ENCODE measurements around the gene PKP1. TPM values are rescaled to one million over a fixed set of nuclear protein-coding genes. Genes with fewer than 3 reads are reported as not detected.
"Not testable (repeated sequence)": the region's sequence is repeated elsewhere in the genome, so short reads cannot be mapped to it uniquely, and the experiment has no call there.

Gene PKP1, protein sequence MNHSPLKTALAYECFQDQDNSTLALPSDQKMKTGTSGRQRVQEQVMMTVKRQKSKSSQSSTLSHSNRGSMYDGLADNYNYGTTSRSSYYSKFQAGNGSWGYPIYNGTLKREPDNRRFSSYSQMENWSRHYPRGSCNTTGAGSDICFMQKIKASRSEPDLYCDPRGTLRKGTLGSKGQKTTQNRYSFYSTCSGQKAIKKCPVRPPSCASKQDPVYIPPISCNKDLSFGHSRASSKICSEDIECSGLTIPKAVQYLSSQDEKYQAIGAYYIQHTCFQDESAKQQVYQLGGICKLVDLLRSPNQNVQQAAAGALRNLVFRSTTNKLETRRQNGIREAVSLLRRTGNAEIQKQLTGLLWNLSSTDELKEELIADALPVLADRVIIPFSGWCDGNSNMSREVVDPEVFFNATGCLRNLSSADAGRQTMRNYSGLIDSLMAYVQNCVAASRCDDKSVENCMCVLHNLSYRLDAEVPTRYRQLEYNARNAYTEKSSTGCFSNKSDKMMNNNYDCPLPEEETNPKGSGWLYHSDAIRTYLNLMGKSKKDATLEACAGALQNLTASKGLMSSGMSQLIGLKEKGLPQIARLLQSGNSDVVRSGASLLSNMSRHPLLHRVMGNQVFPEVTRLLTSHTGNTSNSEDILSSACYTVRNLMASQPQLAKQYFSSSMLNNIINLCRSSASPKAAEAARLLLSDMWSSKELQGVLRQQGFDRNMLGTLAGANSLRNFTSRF
- 1 to 10 TPM in 1 of 2 donors, under 1 TPM in 1; 0.77 to 1.0 TPM for total RNA-seq
- long read RNA-seq = 0 reads

DNA sequence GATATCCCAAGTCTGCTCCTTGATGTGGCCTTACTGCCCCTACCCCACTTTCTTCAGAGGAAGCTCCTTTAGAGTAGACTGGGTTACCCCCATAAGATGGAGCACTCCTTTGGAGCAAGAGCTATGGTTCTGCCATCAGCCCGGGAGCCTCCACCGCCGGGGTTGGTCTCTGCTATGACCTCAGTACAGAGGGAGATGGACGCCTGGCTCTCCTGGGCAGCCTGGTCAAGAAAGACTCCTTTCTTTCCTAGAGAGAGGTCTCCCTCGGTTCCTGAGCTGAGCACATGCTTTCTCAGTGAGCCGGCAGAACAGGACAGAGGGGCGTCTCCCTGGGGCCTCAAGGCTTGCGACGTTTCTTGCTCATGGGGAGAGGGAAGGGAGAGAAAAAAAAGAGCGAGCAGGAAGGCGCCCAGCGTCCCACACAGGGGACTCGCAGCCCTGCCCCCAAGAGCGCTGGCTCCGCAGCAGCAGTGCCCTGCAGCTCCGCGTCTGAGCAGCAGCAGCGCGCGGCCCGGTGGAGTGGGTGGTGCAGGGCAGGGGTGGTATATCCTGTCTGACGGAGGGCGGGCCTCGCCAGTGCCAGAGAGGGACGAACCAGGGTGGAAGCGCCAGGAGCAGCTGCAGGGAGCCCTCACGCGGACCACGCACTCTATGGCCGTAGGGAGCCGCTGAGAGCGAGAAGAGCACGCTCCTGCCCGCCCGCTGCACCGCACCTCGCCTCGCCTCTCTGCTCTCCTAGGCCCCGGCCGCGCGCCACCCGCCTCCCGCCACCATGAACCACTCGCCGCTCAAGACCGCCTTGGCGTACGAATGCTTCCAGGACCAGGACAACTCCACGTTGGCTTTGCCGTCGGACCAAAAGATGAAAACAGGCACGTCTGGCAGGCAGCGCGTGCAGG lies at the start of gene PKP1:
PKP1 (plus strand) TSS at position 576 of the 899 bp plus-strand sequence; CDS start at position 773, 197 bp downstream.
- intact Hi-C loops (cut with DNase I) = no loop called here
- peak; percentile 79 to 87 for ATAC-seq
- DNase-seq = peak; percentile 35

DNA sequence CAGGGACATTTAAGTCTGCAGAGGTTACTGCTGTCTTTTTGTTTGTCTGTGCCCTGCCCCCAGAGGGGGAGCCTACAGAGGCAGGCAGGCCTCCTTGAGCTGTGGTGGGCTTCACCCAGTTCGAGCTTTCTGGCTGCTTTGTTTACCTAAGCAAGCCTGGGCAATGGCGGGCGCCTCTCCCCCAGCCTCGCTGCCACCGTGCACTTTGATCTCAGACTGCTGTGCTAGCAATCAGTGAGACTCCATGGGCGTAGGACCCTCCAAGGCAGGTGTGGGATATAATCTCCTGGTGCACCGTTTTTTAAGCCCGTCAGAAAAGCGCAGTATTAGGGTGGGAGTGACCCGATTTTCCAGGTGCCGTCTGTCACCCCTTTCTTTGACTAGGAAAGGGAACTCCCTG lies 43.7 kb upstream of the PKP1 start:
- ATAC-seq; DNase-seq; intact Hi-C loops (cut with DNase I): not testable (repeated sequence)

DNA sequence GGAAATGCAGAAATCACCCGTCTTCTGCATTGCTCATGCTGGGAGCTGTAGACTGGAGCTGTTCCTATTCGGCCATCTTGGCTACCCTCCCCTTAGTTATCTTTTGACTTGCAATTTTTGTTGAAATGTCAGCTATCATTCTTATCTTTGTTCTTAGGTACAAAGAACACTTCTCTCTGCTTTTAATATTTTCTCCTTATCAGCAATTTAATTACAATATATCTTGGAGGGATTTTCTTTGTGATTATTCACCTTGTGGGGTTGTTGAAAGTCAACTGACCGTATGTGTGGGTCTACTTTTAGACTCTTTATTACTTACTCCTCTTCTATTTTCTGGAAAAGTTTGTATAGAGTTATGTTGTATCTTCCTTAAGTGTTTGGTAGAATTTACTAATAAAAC lies 43.1 kb upstream of the PKP1 start:
- intact Hi-C loops (cut with DNase I) = no loop called here
- DNase-seq = no peak
- no peak for ATAC-seq

DNA sequence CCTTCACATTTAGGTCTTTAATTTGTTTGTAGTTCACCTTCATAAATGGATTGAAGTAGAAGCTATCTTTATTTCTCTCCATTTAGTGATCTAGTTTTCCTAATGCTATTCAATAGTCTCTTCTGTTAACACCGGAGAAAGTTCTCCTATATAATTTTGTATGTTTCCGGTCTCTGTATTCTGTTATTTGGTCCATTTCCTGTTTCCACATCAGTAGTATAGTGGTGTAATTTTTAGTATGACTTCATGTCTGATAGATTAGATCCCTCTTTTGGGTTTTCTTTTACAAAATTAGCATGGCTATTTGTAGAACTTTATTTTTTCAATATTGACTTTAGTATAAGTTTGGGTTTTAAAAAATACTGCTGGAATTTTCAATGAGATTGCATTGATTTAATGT lies 41.6 kb upstream of the PKP1 start:
- intact Hi-C loops (cut with DNase I) = no loop called here
- ATAC-seq (no peak), DNase-seq (no peak)

DNA sequence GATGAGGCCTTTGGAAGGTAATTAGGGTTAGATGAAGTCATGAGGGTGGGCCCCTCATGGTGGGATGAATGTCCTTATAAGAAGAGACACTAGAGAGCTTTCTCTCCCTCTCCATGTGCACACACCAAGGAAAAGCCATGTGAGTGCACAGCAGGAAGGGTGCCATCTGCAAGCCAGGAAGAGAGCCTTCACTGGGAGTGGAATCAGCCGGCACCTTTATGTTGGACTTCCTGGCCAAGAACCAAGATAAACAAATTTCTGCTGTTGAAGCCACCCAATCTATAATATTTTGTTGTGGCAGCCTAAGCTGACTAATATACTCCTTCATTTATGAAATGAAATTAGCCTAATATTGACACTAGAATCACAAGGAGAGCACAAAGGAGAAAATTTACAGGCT lies 38.2 kb upstream of the PKP1 start:
- intact Hi-C loops (cut with DNase I) = no loop called here
- ATAC-seq = no peak
- DNase-seq = no peak

DNA sequence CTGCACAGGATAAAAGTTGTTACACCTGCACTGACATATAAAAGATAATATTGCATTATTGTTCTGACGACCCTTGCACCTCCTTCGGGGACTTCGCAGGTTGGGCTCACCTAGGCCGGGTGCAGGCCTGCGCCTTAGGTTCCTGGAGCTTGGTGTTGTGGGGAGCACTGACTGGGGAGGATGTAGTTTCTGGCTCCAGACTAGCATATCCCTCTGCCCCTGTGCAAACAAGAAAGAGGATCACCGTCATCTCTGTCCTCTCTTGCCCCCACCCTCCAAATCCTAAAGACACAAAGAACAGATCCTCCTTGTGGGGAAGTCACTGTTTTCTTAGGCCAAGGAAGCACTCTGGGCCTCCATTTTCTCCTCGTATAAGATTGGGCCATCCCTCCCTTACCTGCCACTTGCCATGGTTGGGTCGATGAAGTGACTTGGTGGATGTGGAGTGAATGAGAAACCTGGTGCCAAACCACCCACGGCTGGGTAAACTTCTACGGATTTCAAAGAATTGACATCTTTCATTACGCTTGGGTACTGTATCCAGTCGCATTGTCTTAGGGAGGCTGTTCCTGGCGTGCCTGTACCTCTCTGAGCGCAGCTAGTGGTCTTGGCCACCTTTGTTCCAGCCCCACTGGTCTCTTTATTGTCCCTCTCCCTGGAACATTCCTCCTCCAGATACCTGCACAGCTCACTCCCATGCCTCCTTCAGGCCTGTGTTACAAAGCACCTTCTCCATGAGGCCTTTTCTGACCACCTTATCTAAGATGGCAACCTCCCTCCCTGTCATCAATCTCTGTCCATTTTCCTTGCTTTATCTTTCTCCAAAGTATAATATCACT lies 34.4 kb upstream of the PKP1 start:
- ATAC-seq (no peak), DNase-seq (no peak)
- intact Hi-C loops (cut with DNase I) = no loop called here

DNA sequence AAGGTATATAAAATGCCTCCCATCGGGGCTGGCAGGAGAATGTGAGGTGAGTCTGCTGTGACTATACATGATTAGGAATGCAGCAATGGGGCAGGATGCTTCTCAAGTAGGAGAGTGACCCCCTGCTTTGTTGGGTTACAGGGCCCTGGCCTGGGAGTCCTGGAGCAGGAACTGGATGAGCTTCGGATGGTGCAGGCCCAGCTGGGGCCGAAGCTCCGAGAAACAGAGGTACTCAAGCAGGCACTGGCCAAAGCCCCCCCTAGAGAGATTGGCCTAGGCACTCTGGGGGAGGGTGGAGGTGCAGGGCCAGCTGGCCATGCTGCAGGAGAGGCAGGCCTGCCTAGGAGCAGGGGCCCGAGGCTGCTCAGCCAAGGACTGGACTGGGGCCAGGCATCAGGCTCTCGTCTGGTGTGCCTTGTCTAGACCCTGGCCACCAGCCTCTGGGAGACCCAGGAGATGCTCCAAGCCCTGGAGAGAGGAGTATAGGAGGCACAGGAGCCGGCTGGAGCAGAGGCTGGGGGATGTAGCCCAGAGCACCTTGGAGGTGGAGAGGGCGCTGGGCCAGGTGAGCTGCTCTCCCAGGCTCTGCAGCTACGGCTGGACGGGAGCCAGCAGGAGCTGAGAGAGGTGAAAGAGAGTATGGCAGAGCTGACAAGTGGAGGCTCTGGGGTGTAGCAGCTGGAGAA lies 32.8 kb upstream of the PKP1 start:
- DNase-seq = no peak
- intact Hi-C loops (cut with DNase I) = loop anchor here (5.0 kb wide), 2 partner anchors 97 to 157 kb away; no protein-coding TSS in a partner anchor
- ATAC-seq = no peak

DNA sequence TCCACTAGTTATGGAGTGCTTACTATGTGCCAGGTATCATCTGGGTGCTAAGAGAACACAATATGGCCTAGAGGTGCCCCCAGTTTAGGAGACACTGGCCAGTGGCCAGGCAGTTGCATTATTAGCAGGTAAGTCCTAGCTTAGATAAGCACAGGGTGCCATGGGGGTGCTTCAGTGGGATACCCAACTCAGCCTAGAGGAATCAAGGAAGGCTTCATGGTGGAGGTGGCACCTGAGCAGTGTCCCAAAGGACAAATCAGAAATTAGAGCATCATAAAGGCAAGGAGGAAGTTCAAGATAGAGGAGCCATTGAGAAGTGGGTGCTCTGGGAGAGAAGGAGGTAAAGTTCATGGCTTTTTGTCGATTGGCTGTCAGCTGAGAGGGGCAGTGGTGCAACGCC lies 31.9 kb upstream of the PKP1 start:
- intact Hi-C loops (cut with DNase I) = loop anchor here (5.0 kb wide), 2 partner anchors 96 to 156 kb away; no protein-coding TSS in a partner anchor
- DNase-seq (no peak), ATAC-seq (no peak)

DNA sequence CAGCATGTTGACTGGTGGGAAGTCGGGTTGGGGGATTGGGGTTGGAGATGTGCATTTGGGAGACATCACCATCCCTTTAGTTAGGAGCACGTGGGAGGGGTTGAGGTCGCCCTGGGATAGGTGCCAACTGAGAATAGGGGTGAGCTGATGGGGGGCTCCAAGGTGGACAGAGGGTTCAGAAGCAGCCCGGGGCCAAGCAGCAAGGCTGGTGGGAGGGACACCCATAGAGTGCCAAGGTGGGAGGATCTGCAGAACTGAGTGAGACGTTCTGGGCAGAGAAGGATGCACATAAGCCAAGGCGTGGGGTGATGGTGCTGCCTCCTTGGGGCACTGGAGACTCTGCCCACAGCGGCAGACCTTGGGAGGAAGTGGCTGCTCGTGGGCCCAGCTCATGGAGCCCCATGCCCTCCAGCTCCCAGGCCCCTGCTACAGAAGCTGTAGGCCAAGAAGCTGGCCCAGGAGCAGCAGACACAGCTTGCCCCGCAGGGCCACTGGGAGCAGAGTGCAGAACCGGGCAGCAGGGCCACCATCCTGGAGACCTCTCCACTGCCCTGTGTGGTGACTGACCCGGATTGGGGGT lies 31.4 kb upstream of the PKP1 start:
- DNase-seq (no peak), ATAC-seq (no peak)
- intact Hi-C loops (cut with DNase I) = loop anchor here (5.0 kb wide), 2 partner anchors 95 to 155 kb away; no protein-coding TSS in a partner anchor

DNA sequence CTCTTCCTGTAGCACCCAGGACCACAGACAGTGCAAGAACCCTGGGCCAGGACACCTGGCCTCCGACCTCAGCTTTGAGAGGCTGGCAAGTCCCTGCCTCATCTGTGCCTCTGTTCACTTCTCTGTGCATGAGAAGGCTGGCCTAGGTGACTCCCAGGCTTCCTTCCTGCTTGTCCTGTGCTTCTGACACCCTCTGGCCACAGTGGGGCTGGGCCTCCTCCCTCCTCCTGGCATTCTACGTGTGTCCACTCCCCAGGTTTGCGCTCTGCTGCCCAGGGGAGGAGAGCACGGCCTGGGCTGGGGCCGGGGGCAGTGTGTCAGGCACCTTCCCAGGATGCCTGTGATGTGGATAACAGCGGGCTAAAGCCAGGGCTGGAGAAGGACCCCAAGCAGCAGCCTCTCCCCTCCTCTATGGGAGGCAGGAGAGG lies 30.3 kb upstream of the PKP1 start:
- intact Hi-C loops (cut with DNase I) = loop anchor here (5.0 kb wide), 2 partner anchors 94 to 154 kb away; no protein-coding TSS in a partner anchor
- ATAC-seq = no peak
- no peak for DNase-seq

DNA sequence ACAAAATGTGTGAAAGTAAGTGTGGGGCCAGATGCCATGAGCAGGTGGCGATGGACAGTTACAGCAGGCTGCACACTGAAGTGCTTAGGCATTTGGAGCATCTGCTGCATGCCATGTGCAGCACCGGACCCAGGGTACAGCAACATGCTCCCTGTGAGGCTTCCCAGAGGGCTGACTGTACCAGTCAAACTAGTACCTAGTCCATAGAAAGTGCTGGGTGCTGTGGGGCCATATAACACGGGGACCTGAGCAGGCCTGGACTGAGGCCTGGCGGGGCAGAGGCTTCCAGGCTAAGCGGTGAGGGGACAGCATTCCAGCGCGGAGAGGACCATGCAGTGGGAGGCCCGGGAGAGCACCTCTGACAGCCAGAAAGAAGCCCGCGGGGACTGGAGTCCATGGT lies 29.9 kb upstream of the PKP1 start:
- DNase-seq (no peak), ATAC-seq (peak in 1 of 2 donors; percentile 3)
- intact Hi-C loops (cut with DNase I) = loop anchor here (5.0 kb wide), 2 partner anchors 94 to 154 kb away; no protein-coding TSS in a partner anchor

DNA sequence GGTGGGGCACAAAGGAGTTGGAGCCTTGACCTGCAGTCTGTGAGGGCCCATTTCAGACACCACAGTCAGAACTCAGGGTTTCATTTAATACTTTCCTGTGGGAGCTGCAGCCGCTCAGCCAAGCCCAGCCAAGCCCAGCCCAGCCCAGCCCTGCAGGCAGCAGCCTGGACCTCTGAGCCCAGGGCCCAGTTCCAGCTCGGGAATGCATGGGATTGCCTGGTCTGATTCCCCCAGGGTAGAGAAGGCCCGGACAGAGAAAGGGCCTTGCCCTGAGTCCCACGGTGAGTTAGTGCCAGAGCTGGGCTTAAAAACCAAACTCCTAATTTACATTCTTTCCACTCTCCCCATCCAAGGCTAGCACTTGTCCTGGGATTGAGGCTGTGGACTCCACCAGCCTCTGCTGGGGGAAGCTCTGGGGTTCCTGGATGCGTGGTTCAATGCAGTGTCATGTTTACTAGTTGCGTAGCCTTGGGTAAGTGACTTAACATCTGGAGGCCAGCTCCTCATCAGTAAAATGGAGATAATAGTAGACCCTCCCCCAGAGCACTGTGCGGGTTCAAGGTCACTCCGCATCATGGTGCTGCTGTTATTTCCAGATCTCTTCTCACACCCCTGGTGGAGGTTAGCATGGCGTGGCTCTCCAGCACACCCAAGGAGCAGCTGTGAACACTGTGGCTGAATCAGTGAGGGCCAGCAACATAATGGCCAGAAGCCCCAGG lies 29.2 kb upstream of the PKP1 start:
- ATAC-seq (peak; percentile 9 to 51), DNase-seq (no peak)
- intact Hi-C loops (cut with DNase I) = loop anchor here (2.0 to 5.0 kb wide), 3 partner anchors 93 to 153 kb away; no protein-coding TSS in a partner anchor

DNA sequence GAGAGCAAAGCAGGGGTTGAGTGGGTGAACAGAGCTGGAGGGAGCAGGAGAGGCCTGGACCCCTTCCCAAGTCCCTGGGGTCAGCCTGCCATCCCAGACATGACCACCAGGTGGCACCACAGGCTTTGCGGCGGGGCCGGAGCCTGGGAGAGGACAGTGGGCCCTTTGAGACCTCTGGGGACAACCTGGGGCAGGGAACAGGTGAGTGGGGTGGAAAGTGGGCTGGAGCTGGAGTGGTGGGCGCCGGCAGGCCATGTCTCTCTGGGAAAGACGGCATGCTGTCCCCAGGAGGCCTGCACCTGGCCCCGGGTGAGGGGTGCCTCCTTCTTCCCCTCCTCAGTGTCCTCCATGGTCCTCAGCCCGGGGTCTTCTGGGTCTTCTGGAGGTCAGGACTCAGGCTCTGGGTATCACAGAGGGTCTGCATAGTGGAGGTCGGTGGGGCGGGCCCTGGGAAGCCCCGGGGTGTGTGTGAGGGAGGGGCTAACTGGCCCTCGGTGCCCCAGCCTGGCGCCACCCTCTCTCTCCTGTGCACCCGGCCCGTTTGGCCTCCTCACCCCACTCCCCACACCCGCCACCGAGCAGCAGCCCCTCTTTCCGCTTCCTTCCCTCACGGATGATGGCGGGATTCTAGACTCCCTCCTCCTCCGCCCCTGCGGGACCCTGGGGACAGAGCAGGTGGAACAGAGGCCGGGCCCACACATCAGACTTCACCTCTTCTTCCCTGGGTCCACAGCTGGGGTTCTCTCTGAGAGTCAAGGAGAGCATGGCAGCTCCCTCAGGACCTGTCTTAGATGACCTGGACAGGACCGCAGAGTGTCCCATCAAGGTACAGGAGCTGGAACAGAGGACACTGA lies 28.5 kb upstream of the PKP1 start:
- peak; percentile 67 to 77 for ATAC-seq
- intact Hi-C loops (cut with DNase I) = loop anchor here (2.0 to 5.0 kb wide), 3 partner anchors 92 to 152 kb away; no protein-coding TSS in a partner anchor
- peak; percentile 57 for DNase-seq

DNA sequence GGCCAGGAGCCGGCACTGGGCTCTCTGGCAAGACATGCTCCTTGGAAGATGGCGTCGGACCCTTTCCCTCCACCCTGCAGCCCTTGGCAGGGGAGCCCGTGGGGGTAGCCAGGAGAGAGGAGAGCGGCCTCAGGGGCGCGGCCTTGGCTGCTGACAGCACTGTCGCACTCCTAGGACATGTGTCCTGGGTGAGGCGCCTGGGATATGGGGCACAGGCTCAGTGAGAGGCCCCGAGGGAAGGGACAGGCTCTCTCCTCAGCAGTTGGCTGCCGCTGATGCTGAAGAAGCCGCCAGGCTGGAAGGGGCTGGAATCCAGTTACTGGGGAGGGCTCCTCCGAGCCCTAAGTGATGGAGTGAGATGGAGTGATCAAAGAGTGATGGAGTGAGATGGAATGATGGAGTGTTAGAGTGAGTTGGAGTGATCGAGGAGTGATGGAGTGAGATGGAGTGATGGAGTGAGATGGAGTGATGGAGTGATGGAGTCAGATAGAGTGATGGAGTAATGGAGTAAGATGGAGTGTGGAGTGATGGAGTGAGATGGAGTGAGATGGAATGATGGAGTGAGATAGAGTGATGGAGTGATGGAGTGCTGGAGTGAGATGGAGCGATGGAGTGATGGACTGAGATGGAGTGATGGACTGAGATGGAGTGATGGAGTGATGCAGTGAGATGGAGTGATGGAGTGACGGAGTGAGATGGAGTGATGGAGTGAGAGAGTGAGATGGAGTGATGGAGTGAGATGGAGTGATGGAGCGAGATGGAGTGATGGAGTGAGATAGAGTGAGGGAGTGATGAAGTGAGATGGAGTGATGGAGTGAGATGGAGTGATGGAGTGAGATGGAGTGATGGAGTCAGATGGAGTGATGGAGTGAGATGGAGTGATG lies 27.6 kb upstream of the PKP1 start:
- intact Hi-C loops (cut with DNase I) = loop anchor here in 1 of 2 donors (2.0 kb wide), 1 partner anchor 91 kb away; no protein-coding TSS in a partner anchor
- no peak for ATAC-seq
- DNase-seq = no peak

Measured in left cardiac atrium (tissue), 4 donors.